SK-N-SH (cell line): ENCODE data around the gene SNPH.

Source experiments
- POLR2AphosphoS5 ChIP-seq: IDR thresholded peaks from 2 replicates; pipeline ENCODE4 v1.6.1; 2012; ENCODE audit warnings: low read depth, low read length
- RFX5 ChIP-seq: IDR thresholded peaks from 2 replicates; pipeline ENCODE4 v1.6.1; 2012; ENCODE audit warnings: mild to moderate bottlenecking, improper control_type of control experiment, low read length

DNA sequence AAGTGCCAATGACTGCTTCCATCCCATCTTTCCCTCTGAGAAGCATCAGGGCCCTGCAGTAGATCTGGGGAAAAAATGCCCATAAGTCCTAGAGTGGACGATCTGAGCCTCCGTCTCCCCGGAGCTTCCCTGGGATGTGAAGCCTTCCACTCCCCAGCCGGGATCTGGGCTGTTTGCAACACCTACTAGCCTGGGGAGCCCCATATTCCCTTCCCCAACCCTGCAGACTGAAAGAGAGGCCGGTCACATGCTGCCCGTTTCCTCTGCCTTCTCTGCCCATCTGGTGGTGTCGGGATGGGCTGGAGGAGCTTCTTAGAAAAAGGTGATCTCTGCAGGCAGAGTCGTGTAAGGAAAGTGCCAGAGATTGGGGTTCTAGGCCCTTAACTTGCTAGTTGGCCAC lies 1.1 kb downstream of the SNPH start:
- no peak for TF ChIP-seq POLR2AphosphoS5
- TF ChIP-seq RFX5, result no peak
